Jurkat, Clone E6-1 (cell line): Measurements from ENCODE around the gene TPRG1L.
"Not testable (repeated sequence)": the region's sequence is repeated elsewhere in the genome, so short reads cannot be mapped to it uniquely, and the experiment has no call there.

Experiments
- DNase-seq: peaks from one replicate; pipeline ENCODE4 v3.0.0-alpha.2; 2011; ENCODE audit warnings: low read depth, low spot score
- H3K4me3 ChIP-seq: 2 replicates; pipeline ENCODE4 v1.5.1; 2011; ENCODE audit warnings: mild to moderate bottlenecking, low read length, control low read depth, moderate library complexity

TPRG1L gene

GRCh38 chr1:3621151-3621671, 3.6 kb upstream of the TPRG1L start:
- DNase-seq: not testable (repeated sequence)

GRCh38 chr1:3622102-3622501, 2.7 kb upstream of the TPRG1L start:
- not testable (repeated sequence) for DNase-seq, H3K4me3 ChIP-seq

More at GRCh38 chr1:3621151-3621671, 3.6 kb upstream of the TPRG1L start:
- not testable (repeated sequence) for H3K4me3 ChIP-seq

GRCh38 chr1:3623441-3624199, 1.2 kb upstream of the TPRG1L start:
- DNase-seq: no peak
- peak overlapping the region; percentile 73 for H3K4me3 ChIP-seq

GRCh38 chr1:3625151-3625907, 514 bp downstream of the TPRG1L start:
- DNase-seq: no peak
- H3K4me3 ChIP-seq: peak overlapping the region; percentile 62

GRCh38 chr1:3626025-3626424, 1.2 kb downstream of the TPRG1L start:
- H3K4me3 ChIP-seq: peak overlapping the region; percentile 62
- DNase-seq: no peak

- DNase-seq: no peak
- no peak overlapping the region for H3K4me3 ChIP-seq
These were observed 2.9 kb downstream of the TPRG1L start for GRCh38 chr1:3627515-3628253.

GRCh38 chr1:3628445-3628844, 3.6 kb downstream of the TPRG1L start:
- no peak overlapping the region for H3K4me3 ChIP-seq
- no peak for DNase-seq

GRCh38 chr1:3629561-3630160, 4.8 kb downstream of the TPRG1L start:
- DNase-seq: no peak
- no peak overlapping the region for H3K4me3 ChIP-seq

GRCh38 chr1:3630161-3630611, 5.4 kb downstream of the TPRG1L start:
- no peak for DNase-seq
- H3K4me3 ChIP-seq: no peak overlapping the region

GRCh38 chr1:3630914-3631313, 6.1 kb downstream of the TPRG1L start:
- no peak for DNase-seq
- no peak overlapping the region for H3K4me3 ChIP-seq

- no peak for DNase-seq
- no peak overlapping the region for H3K4me3 ChIP-seq
These were observed 6.8 kb downstream of the TPRG1L start for GRCh38 chr1:3631320-3632260.

GRCh38 chr1:3632298-3632697, 7.5 kb downstream of the TPRG1L start:
- H3K4me3 ChIP-seq: no peak overlapping the region
- no peak for DNase-seq

GRCh38 chr1:3632716-3633343, 8.0 kb downstream of the TPRG1L start:
- no peak for DNase-seq
- H3K4me3 ChIP-seq: no peak overlapping the region

- no peak overlapping the region for H3K4me3 ChIP-seq
- DNase-seq: no peak
These were observed 8.7 kb downstream of the TPRG1L start for GRCh38 chr1:3633344-3634058.

- DNase-seq: no peak
- H3K4me3 ChIP-seq: no peak overlapping the region
These were observed 9.4 kb downstream of the TPRG1L start for GRCh38 chr1:3634059-3634800.

- no peak for DNase-seq
- H3K4me3 ChIP-seq: no peak overlapping the region
These were observed 11.3 kb downstream of the TPRG1L start for GRCh38 chr1:3636080-3636479.
